Measurements from ENCODE around the gene CSPG4. TPM values are rescaled to one million over a fixed set of nuclear protein-coding genes. Genes with fewer than 3 reads are reported as not detected.

Gene CSPG4
- total RNA-seq, 6 experiments from 2014 or later = 81.2 to 111 (median 95.7) TPM

DNA sequence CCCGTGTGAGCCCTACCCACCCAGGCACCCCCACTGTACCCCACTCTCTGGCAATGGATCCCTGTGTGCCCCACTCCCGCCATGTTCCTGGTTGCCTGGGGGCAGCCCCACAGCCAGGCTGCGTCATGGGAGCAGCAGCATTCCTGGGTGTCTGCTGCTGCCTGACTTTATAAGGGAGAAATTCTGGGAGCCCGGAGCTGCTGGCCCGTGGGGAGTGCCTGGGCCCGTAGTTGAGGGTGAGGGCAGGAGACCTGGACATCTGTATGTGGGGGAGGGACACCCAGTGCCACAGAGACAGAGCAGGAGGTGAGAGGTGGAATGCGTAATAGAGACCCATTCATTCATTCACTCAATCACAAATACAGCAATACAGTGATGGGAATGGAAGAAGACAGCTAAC, 15.1 kb downstream of the CSPG4 start:
- H3K4me1 Mint-ChIP-seq (ENCODE audit: low read depth) = peaks cover 91% of the 10 kb centered on the region
- TF ChIP-seq CTCF (IDR thresholded peaks at IDR 0.05) = no peak

GRCh38 chr15:75696854-75697259, 15.8 kb downstream of the CSPG4 start:
- H3K4me3 Mint-ChIP-seq = no peak overlapping the region
- peaks cover 17% of the 10 kb centered on the region for H3K36me3 Mint-ChIP-seq (ENCODE audit: low read depth)
- H3K9me3 Mint-ChIP-seq = no peaks in the 10 kb centered on the region
- peaks cover 90% of the 10 kb centered on the region for H3K4me1 Mint-ChIP-seq (ENCODE audit: low read depth)
- peak overlapping the region; percentile 92 for H3K27ac Mint-ChIP-seq
- peaks cover 2% of the 10 kb centered on the region; the same call in 1 of the 2 replicates for H3K27me3 Mint-ChIP-seq (ENCODE audit: insufficient read depth)
- no peak for TF ChIP-seq CTCF (IDR thresholded peaks at IDR 0.05)
- no peak for DNase-seq

More for the DNA sequence above, 15.1 kb downstream of the CSPG4 start:
- Mint-ChIP-seq H3K36me3 (ENCODE audit: low read depth) (peaks cover 13% of the 10 kb centered on the region), H3K9me3 (no peaks in the 10 kb centered on the region), H3K27me3 (ENCODE audit: insufficient read depth) (peaks cover 4% of the 10 kb centered on the region), H3K27ac (peak overlapping the region; percentile 80), H3K4me3 (peak overlapping the region; percentile 65)
- DNase-seq = peak; percentile 17

DNA sequence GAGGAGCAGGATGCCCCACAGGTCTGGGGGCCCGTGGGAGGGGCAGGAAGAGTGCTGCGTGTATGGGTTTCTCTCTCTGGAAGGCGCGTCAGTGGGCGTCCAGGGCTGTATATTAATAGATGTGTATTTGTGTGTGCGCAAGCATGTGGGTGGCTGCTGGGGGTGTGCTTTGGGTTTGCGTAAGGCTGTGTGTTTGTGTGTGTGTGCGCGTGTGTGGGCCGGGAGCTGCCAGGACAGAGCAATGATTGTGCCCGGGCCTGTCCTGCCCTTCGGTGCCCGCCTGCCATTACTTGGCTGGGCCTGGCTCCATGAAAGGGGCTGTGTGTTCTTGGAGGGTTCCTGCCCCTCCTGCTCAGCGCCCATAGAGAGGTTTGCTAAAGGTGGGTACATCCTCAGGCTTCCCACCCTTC, 16.3 kb downstream of the CSPG4 start:
- peak overlapping the region; percentile 30; the same call in 1 of the 2 replicates for H3K4me3 Mint-ChIP-seq
- H3K9me3 Mint-ChIP-seq = no peaks in the 10 kb centered on the region
- peaks cover 21% of the 10 kb centered on the region for H3K36me3 Mint-ChIP-seq (ENCODE audit: low read depth)
- H3K27ac Mint-ChIP-seq = peak overlapping the region; percentile 92
- DNase-seq = no peak
- TF ChIP-seq CTCF (IDR thresholded peaks at IDR 0.05) = no peak
- peaks cover 2% of the 10 kb centered on the region; the same call in 1 of the 2 replicates for H3K27me3 Mint-ChIP-seq (ENCODE audit: insufficient read depth)
- H3K4me1 Mint-ChIP-seq (ENCODE audit: low read depth) = peaks cover 84% of the 10 kb centered on the region

DNA sequence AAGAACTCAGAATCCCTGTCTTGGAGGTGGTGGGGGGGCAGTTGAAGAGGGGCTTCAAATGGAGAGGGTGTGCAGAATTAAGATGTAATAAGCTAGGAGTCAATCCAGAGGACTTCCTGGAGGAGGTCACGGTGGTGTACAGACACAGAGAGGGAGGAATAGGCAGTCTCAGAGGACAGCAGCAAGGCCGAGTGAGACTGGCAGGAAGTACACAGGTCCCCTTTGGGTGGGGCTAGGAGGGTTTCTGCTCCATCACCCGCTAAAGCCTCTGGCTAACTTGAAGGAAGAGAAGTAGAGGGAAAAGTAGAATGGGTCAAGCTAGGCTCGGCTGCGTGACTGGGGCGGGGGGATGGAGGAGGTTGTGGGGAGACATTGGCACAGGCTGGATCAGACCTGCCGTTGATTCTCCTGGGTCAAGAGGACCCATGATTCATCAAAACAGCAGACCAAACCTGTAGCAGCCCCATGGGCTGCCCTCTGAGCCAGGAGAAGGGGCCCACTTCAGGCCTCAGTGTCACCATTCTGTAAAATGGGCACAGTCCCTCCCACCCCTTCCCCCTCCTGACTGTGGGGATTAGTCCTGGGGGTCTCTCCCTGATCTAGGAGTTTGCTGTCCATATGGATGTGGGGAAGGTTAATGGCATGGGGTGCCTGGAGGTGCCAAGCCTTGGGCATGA, 16.9 kb downstream of the CSPG4 start:
- H3K4me3 Mint-ChIP-seq = peak overlapping the region; percentile 72

GRCh38 chr15:75695220-75695619, 17.4 kb downstream of the CSPG4 start:
- peaks cover 73% of the 10 kb centered on the region for H3K4me1 Mint-ChIP-seq (ENCODE audit: low read depth)
- no peak for TF ChIP-seq CTCF (IDR thresholded peaks at IDR 0.05)

More for the DNA sequence above, 16.9 kb downstream of the CSPG4 start:
- Mint-ChIP-seq H3K27ac (peak overlapping the region; percentile 92), H3K36me3 (ENCODE audit: low read depth) (peaks cover 24% of the 10 kb centered on the region), H3K27me3 (ENCODE audit: insufficient read depth) (peaks cover 2% of the 10 kb centered on the region; the same call in 1 of the 2 replicates), H3K9me3 (no peaks in the 10 kb centered on the region), H3K4me1 (ENCODE audit: low read depth) (peaks cover 79% of the 10 kb centered on the region)
- TF ChIP-seq CTCF (IDR thresholded peaks at IDR 0.05) = no peak
- no peak for DNase-seq

More at GRCh38 chr15:75695220-75695619, 17.4 kb downstream of the CSPG4 start:
- H3K4me3 Mint-ChIP-seq = peak overlapping the region; percentile 72
- no peaks in the 10 kb centered on the region for H3K9me3 Mint-ChIP-seq
- no peak for DNase-seq
- H3K27ac Mint-ChIP-seq = peak overlapping the region; percentile 92
- peaks cover 24% of the 10 kb centered on the region for H3K36me3 Mint-ChIP-seq (ENCODE audit: low read depth)
- H3K27me3 Mint-ChIP-seq (ENCODE audit: insufficient read depth) = peaks cover 2% of the 10 kb centered on the region; the same call in 1 of the 2 replicates
